HepG2 (cell line): Measurements from ENCODE around the gene ELF2. TPM values are rescaled to one million over a fixed set of nuclear protein-coding genes. Genes with fewer than 3 reads are reported as not detected.

Source experiments
- AGO1 ChIP-seq: fragments of 200-400 bp; formaldehyde crosslinking; IDR thresholded peaks from 2 replicates; pipeline ENCODE4 v1.6.1; 2017; ENCODE audit warnings: mild to moderate bottlenecking, low read depth, low read length, moderate library complexity; ENCODE audit not compliant: poor library complexity, severe bottlenecking
- BRF2 ChIP-seq: sonication (generic); formaldehyde crosslinking; IDR thresholded peaks from 2 replicates; pipeline ENCODE4 v1.8.1; 2022; ENCODE audit warnings: mild to moderate bottlenecking, missing genetic modification reagents
- CREBL2 ChIP-seq: sonication (generic); formaldehyde crosslinking; IDR thresholded peaks from 2 replicates; pipeline ENCODE4 v1.8.1; 2023; ENCODE audit warnings: missing genetic modification reagents, mild to moderate bottlenecking, borderline replicate concordance
- FOXK1 ChIP-seq: sonication (generic); formaldehyde crosslinking; IDR thresholded peaks from 2 replicates; pipeline ENCODE4 v1.4.0; 2020; ENCODE audit warnings: low read depth, missing genetic modification reagents, borderline replicate concordance
- GATA4 ChIP-seq: sonication (generic); IDR thresholded peaks from 2 replicates; pipeline ENCODE4 v1.6.1; 2016; ENCODE audit warnings: antibody characterized with exemption, low read depth, borderline replicate concordance
- GZF1 ChIP-seq: sonication (generic); formaldehyde crosslinking; IDR thresholded peaks from 2 replicates; pipeline ENCODE4 v1.5.1; 2020; ENCODE audit warnings: mild to moderate bottlenecking, missing genetic modification reagents
- MXD4 ChIP-seq: IDR thresholded peaks from 2 replicates; pipeline ENCODE4 v1.6.1; 2016; ENCODE audit warnings: mild to moderate bottlenecking, missing biosample characterization, missing genetic modification reagents
- MYNN ChIP-seq: sonication (generic); formaldehyde crosslinking; IDR thresholded peaks from 2 replicates; pipeline ENCODE4 v1.4.0; 2020; ENCODE audit warnings: mild to moderate bottlenecking, low read depth, missing genetic modification reagents
- NCOA1 ChIP-seq: sonication (generic); formaldehyde crosslinking; IDR thresholded peaks from 2 replicates; pipeline ENCODE4 v1.9.0; 2021; ENCODE audit warnings: missing genetic modification reagents
- PHF20 ChIP-seq: sonication (generic); formaldehyde crosslinking; IDR thresholded peaks from 2 replicates; pipeline ENCODE4 v1.5.0; 2020; ENCODE audit warnings: mild to moderate bottlenecking, missing genetic modification reagents
- PRMT3 ChIP-seq: sonication (generic); formaldehyde crosslinking; IDR thresholded peaks from 2 replicates; pipeline ENCODE4 v1.8.1; 2022; ENCODE audit warnings: low read depth, mild to moderate bottlenecking, moderate library complexity, missing genetic modification reagents, borderline replicate concordance
- SAP130 ChIP-seq: IDR thresholded peaks from 2 replicates; pipeline ENCODE4 v1.6.1; 2016; ENCODE audit warnings: low read depth
- THYN1 ChIP-seq: sonication (generic); formaldehyde crosslinking; IDR thresholded peaks from 2 replicates; pipeline ENCODE4 v1.8.1; 2023; ENCODE audit warnings: low read depth, mild to moderate bottlenecking, moderate library complexity, missing genetic modification reagents, borderline replicate concordance
- ZBTB49 ChIP-seq: sonication (generic); formaldehyde crosslinking; IDR thresholded peaks from 2 replicates; pipeline ENCODE4 v1.4.0; 2020; ENCODE audit warnings: missing genetic modification reagents, borderline replicate concordance
- ZNF329 ChIP-seq: sonication (generic); formaldehyde crosslinking; IDR thresholded peaks from 2 replicates; pipeline ENCODE4 v1.9.0; 2021; ENCODE audit warnings: low read depth, mild to moderate bottlenecking, missing genetic modification reagents
- ZNF34 ChIP-seq: sonication (generic); formaldehyde crosslinking; IDR thresholded peaks from 2 replicates; pipeline ENCODE4 v1.4.0; 2020; ENCODE audit warnings: mild to moderate bottlenecking, missing genetic modification reagents, borderline replicate concordance
- ZNF382 ChIP-seq: sonication (generic); formaldehyde crosslinking; IDR thresholded peaks from 2 replicates; pipeline ENCODE4 v1.5.0; 2020; ENCODE audit warnings: missing genetic modification reagents, mild to moderate bottlenecking, borderline replicate concordance
- ZNF549 ChIP-seq: sonication (generic); formaldehyde crosslinking; IDR thresholded peaks from 2 replicates; pipeline ENCODE4 v1.5.0; 2020; ENCODE audit warnings: missing genetic modification reagents
- ZNF607 ChIP-seq: sonication (generic); formaldehyde crosslinking; IDR thresholded peaks from 2 replicates; pipeline ENCODE4 v1.5.1; 2020; ENCODE audit warnings: missing genetic modification reagents, mild to moderate bottlenecking, borderline replicate concordance
- ZNF777 ChIP-seq: sonication (generic); formaldehyde crosslinking; IDR thresholded peaks from 2 replicates; pipeline ENCODE4 v1.4.0; 2020; ENCODE audit warnings: missing genetic modification reagents
- polyA plus RNA-seq, 8 experiments: library from polyadenylated mRNA; depleted of rRNA in 3 of 8; stranded (reverse) in 7 of 8; unstranded in 1 of 8; fragments of >200 nt; fragmentation: Illumina TruSeq in 4 of 8; extraction: Trizol in 4 of 8; gene quantifications; 2 replicates each; pipeline versions ENCODE4 v1.2.1 to v1.2.3, GENCODE V29; 2011 to 2016; ENCODE audit warnings: low read depth in 4 of 8, missing spikeins in 1 of 8, mixed read lengths in 1 of 8; ENCODE audit not compliant: insufficient read depth in 1 of 8
- total RNA-seq, 5 experiments: library from RNA; depleted of rRNA; stranded (reverse); fragments of >200 nt; fragmentation: Illumina TruSeq; extraction: Trizol; gene quantifications; 2 replicates each; pipeline ENCODE4 v1.2.3, GENCODE V29; 2016; ENCODE audit warnings: low read depth in 1 of 5
- TF ChIP-seq, protein P1 (sequence below): sonication (generic); formaldehyde crosslinking; IDR thresholded peaks from 2 replicates; pipeline ENCODE4 v1.5.0; 2020; ENCODE audit warnings: mild to moderate bottlenecking, low read depth, missing genetic modification reagents, borderline replicate concordance
- TF ChIP-seq, protein P2 (sequence below): sonication (generic); formaldehyde crosslinking; IDR thresholded peaks from 2 replicates; pipeline ENCODE4 v1.8.1; 2023; ENCODE audit warnings: mild to moderate bottlenecking, inconsistent platforms, moderate library complexity, missing genetic modification reagents, borderline replicate concordance
- TF ChIP-seq, protein P3 (sequence below): sonication (generic); formaldehyde crosslinking; IDR thresholded peaks from 2 replicates; pipeline ENCODE4 v1.5.1; 2020; ENCODE audit warnings: missing genetic modification reagents, mild to moderate bottlenecking, borderline replicate concordance

Gene ELF2
- total and polyA plus RNA-seq, 2 of the 13 experiments (the other 11 are each of a cell fraction or from before 2014, with no cell fraction given): 28.6 to 35.4 TPM

- no peak for TF ChIP-seq ZNF382 (CRISPR knock-in tag)
- no peak for TF ChIP-seq FOXK1 (CRISPR knock-in tag)
- TF ChIP-seq ZNF34 (CRISPR knock-in tag): no peak
- TF ChIP-seq, protein P1, sequence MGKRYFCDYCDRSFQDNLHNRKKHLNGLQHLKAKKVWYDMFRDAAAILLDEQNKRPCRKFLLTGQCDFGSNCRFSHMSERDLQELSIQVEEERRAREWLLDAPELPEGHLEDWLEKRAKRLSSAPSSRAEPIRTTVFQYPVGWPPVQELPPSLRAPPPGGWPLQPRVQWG (CRISPR knock-in tag): no peak
- TF ChIP-seq BRF2 (CRISPR knock-in tag): peak; percentile 90; the same call in 1 of the 2 replicates
- TF ChIP-seq PRMT3 (CRISPR knock-in tag): 0 out of 2 replicates have a peak, but pooled peaks have one; percentile 21
- peak; percentile 86 for TF ChIP-seq ZNF777 (CRISPR knock-in tag)
- 0 out of 2 replicates have a peak, but pooled peaks have one; percentile 62 for TF ChIP-seq ZNF549
- no peak; the same call in 1 of the 2 replicates for TF ChIP-seq GZF1 (CRISPR knock-in tag)
- no peak for TF ChIP-seq MYNN
- no peak for TF ChIP-seq ZBTB49 (CRISPR knock-in tag)
- TF ChIP-seq ZNF329 (CRISPR knock-in tag): peak; percentile 54; the same call in 1 of the 2 replicates
- no peak for TF ChIP-seq MXD4 (CRISPR knock-in tag)
- peak; percentile 62 for TF ChIP-seq ZNF607 (CRISPR knock-in tag)
- no peak for TF ChIP-seq NCOA1 (CRISPR knock-in tag)
- TF ChIP-seq AGO1: no peak
- TF ChIP-seq, protein P2, sequence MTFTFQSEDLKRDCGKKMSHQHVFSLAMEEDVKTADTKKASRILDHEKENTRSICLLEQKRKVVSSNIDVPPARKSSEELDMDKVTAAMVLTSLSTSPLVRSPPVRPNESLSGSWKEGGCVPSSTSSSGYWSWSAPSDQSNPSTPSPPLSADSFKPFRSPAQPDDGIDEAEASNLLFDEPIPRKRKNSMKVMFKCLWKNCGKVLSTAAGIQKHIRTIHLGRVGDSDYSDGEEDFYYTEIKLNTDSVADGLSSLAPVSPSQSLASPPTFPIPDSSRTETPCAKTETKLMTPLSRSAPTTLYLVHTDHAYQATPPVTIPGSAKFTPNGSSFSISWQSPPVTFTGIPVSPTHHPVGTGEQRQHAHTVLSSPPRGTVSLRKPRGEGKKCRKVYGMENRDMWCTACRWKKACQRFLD (CRISPR knock-in tag): 0 out of 2 replicates have a peak, but pooled peaks have one; percentile 17
- TF ChIP-seq SAP130 (CRISPR knock-in tag): peak; percentile 90
- TF ChIP-seq GATA4: no peak
- TF ChIP-seq PHF20 (CRISPR knock-in tag): 0 out of 2 replicates have a peak, but pooled peaks have one; percentile 31
- TF ChIP-seq THYN1 (CRISPR knock-in tag): no peak
- TF ChIP-seq CREBL2 (CRISPR knock-in tag): 0 out of 2 replicates have a peak, but pooled peaks have one; percentile 81
- TF ChIP-seq, protein P3, sequence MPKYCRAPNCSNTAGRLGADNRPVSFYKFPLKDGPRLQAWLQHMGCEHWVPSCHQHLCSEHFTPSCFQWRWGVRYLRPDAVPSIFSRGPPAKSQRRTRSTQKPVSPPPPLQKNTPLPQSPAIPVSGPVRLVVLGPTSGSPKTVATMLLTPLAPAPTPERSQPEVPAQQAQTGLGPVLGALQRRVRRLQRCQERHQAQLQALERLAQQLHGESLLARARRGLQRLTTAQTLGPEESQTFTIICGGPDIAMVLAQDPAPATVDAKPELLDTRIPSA (CRISPR knock-in tag): no peak
Measured at GRCh38 chr4:139177869-139178619, 1.0 kb upstream of the ELF2 start (continued).
